Stimulated activated naive B cell treated with anti-CD40 and anti-IgM and Interleukin-4, amounts not matched to agents 10 μg/mL and 1 μg/mL and 100 μg/mL, for 72 hours (primary cell): ENCODE results near the gene SEL1L3.
"Not testable (repeated sequence)": the region's sequence is repeated elsewhere in the genome, so short reads cannot be mapped to it uniquely, and the experiment has no call there.

Experiments used
- ATAC-seq, 2 donors: fragments of 150-1000 bp; cut with Tn5 transposase; replicated peaks; 2 replicates each; pipeline ENCODE4 v1.10.0; 2021; ENCODE audit warnings: moderate library complexity in 1 of 2
- DNase-seq: peaks from one replicate; pipeline ENCODE4 v3.0.0; 2021
- H3K27ac Mint-ChIP-seq: one replicate; pipeline ENCODE4 v1.8.0; 2022; ENCODE audit warnings: mild to moderate bottlenecking, mixed read lengths
- H3K27me3 Mint-ChIP-seq, 2 donors: one replicate each; pipeline ENCODE4 v1.8.0; 2022; ENCODE audit warnings: mixed read lengths in 2 of 2
- H3K36me3 Mint-ChIP-seq, 2 donors: one replicate each; pipeline ENCODE4 v1.8.0; 2022; ENCODE audit warnings: mixed read lengths in 2 of 2, mild to moderate bottlenecking in 1 of 2
- H3K4me1 Mint-ChIP-seq, 2 donors: one replicate each; pipeline ENCODE4 v1.8.0; 2022; ENCODE audit warnings: mixed read lengths in 2 of 2, mild to moderate bottlenecking in 1 of 2
- H3K4me3 Mint-ChIP-seq, 2 donors: one replicate each; pipeline ENCODE4 v1.8.0; 2022; ENCODE audit warnings: mild to moderate bottlenecking in 2 of 2, mixed read lengths in 2 of 2, moderate library complexity in 1 of 2
- H3K9me3 Mint-ChIP-seq, 2 donors: one replicate each; pipeline ENCODE4 v1.8.0; 2022; ENCODE audit warnings: mixed read lengths in 2 of 2, mild to moderate bottlenecking in 1 of 2

Gene SEL1L3

DNA sequence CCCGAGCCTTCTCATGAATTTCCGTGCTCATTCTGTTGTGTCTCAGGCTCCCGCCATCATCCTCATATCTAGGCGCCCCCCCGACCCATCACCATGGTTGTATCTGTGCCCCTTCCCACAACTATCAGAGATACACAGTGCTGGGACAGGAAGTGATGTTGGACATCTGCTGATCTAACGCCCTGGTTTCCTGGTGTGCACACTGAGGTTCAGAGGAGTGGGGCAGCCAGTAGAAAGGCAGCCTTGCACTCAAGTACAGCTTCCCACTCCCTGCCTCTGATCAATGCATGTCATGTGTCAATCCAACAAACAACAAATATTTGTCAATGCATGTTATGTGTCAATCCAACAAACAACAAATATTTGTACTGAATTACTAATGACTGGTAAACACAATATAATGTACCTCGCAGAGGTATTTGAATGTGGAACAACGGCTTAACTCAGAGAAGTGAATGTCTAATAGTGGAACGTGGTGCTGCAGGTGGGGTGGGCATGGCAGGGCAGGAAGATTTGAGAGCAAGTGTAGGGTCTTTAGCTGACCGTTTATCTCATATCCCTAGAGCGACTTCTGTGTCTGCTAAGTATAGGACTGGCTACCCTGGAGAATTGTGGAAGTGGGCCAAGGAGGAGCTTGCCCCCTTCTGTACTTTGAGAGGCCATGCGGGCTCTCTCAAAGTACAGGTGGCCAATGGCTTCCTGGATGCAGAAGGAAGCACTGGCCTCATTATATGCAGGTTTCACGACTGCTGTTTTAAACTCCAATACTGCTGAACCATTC, 10.3 kb upstream of the SEL1L3 start:
- Mint-ChIP-seq H3K27ac (peak overlapping the region; percentile 86), H3K27me3 (no peaks in the 10 kb centered on the region), H3K4me3 (peak overlapping the region in 1 of 2 donors; percentile 5), H3K36me3 (peaks cover 27 to 45% of the 10 kb centered on the region in 2 donors), H3K4me1 (peaks cover 68 to 88% of the 10 kb centered on the region in 2 donors), H3K9me3 (peaks cover 13 to 18% of the 10 kb centered on the region in 2 donors)
- DNase-seq (no peak), ATAC-seq (no peak)

DNA sequence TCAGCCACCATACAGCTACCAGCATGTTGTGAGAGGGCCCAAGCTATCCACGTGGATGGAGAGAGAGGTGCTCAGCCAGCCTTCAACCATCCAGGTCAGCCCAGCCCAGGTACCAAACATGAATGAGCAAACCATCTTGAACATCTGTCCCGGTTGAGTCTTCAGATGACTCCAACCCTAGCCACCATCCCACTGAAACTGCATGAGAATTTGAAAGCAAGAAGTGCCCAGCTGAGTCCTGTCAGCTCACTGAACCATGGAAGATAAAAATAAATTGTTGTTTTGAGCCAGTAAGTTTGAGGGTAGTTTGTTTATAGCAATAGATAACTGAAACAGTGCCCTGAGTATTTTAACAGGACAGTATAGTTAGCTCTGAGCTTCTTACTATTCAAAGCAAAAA, 7.3 kb upstream of the SEL1L3 start:
- DNase-seq (no peak), ATAC-seq (peak; percentile 59 to 60)
- peak overlapping the region; percentile 86 for H3K27ac Mint-ChIP-seq
- H3K9me3 Mint-ChIP-seq: peaks cover 11 to 18% of the 10 kb centered on the region in 2 donors
- peak overlapping the region in 1 of 2 donors; percentile 22 for H3K4me3 Mint-ChIP-seq
- no peaks in the 10 kb centered on the region for H3K27me3 Mint-ChIP-seq
- peaks cover 78 to 100% of the 10 kb centered on the region in 2 donors for H3K4me1 Mint-ChIP-seq
- H3K36me3 Mint-ChIP-seq: peaks cover 25 to 47% of the 10 kb centered on the region in 2 donors

DNA sequence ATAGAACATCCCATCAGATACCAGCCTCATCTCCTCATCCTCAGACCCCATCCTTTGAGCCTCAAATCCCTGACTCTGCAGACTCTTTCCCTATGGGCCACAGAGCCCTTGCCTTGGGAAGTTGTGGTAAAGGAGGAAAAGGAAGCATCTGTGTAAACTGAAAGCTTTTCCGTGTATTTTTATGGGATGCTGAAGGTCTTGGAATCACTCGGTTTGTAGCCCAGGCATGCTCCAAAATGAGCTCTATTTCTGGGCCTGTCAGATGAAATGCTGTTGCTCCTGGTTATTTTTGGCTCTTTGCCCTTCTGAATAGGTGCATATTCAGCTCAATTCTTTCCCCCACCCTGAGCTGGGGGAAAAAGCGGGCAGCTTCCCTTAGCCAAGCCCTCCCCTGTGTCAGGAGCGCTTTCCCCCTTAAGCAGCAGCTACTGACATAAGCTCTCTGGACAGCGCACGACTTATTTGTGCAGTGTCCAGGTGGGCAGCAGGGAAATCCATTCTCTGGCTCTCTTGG, 5.0 kb upstream of the SEL1L3 start:
- DNase-seq (no peak), ATAC-seq (no peak)
- Mint-ChIP-seq H3K27ac (peak overlapping the region; percentile 47), H3K9me3 (peaks cover 9 to 13% of the 10 kb centered on the region in 2 donors), H3K4me3 (peak overlapping the region in 1 of 2 donors; percentile 0), H3K27me3 (no peaks in the 10 kb centered on the region), H3K36me3 (peaks cover 23 to 46% of the 10 kb centered on the region in 2 donors), H3K4me1 (peaks cover 69 to 87% of the 10 kb centered on the region in 2 donors)

DNA sequence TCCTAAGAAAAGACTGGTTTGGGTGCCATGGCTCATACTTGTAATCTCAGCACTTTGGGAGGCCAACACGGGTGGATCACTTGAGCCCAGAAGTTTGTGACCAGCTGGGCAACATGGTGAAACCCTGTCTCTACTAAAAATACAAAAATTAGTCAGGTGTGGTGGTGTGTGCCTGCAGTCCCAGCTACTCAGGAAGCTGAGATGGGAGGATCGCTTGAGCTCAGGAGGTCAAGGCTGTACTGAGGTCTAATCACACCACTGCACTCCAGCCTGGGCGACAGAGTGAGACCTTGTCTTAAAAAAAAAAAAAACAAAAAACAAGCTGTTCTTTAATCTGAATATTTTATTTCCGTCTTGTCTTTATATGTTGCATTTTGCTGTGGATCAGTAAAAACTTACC, 3.6 kb upstream of the SEL1L3 start:
- H3K36me3 Mint-ChIP-seq: peaks cover 17 to 47% of the 10 kb centered on the region in 2 donors
- H3K27ac Mint-ChIP-seq: peak overlapping the region; percentile 92
- not testable (repeated sequence) for H3K27me3 Mint-ChIP-seq, DNase-seq, H3K9me3 Mint-ChIP-seq
- H3K4me1 Mint-ChIP-seq: peaks cover 59 to 81% of the 10 kb centered on the region in 2 donors
- H3K4me3 Mint-ChIP-seq: peak overlapping the region in 1 of 2 donors; percentile 54
- ATAC-seq: peak in 1 of 2 donors; percentile 23

DNA sequence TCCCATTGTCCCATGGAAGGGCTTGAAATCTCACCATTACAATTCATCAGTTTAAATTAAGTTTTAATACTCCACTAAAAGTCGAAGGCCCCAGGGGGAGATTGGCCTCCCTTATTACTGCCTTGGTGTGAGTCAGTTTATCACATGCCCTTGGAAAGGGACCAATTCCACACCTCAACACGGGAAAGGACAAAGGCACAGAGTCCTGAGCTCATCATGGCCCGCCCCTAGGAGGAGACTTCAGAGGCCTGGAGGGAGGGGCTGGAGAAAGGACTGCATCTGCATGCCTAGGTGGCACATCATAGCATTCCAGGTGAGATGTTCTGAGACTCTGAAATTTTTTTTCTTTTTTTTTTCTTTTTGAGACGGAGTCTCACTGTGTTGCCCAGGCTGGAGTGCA, 2.8 kb upstream of the SEL1L3 start:
- H3K27ac Mint-ChIP-seq: peak overlapping the region; percentile 88
- DNase-seq: no peak
- ATAC-seq: no peak
- peaks cover 21 to 47% of the 10 kb centered on the region in 2 donors for H3K36me3 Mint-ChIP-seq
- no peaks in the 10 kb centered on the region for H3K27me3 Mint-ChIP-seq
- no peak overlapping the region for H3K4me3 Mint-ChIP-seq
- peaks cover 6 to 7% of the 10 kb centered on the region in 2 donors for H3K9me3 Mint-ChIP-seq
- peaks cover 56 to 78% of the 10 kb centered on the region in 2 donors for H3K4me1 Mint-ChIP-seq

DNA sequence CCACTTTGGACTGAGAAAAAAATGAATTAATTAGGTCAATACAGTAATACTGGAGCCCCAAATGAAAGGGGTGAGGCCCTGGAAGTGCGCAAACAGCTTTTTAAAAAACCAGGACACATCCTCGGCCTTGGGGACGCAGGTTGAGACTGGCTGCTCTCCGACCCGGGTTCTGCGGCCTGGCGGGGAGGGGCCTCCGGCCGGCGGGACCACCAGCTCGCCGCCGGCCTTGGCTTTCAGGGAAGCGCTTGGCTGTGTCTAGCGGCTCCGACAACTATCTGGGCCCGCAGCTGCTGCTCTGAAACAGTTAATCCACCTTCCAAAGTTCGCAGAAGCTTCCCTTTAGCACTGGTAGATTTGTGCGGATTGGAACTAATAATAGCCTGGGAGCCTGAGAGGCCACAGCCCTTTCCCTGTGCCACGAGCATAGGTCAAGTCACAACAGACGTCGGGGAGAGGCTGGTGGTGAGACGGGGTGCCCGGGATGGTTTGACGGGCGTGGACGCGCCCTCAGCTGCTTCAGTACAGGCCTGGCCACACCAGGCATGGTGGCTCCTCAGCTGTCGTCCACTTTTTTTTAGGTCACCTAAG, 1.1 kb upstream of the SEL1L3 start:
- Mint-ChIP-seq H3K27ac (peak overlapping the region; percentile 90), H3K4me3 (peak overlapping the region; percentile 85 to 87), H3K4me1 (peaks cover 60 to 78% of the 10 kb centered on the region in 2 donors), H3K27me3 (no peaks in the 10 kb centered on the region), H3K9me3 (peaks cover 0 to 2% of the 10 kb centered on the region in 2 donors), H3K36me3 (peaks cover 20 to 44% of the 10 kb centered on the region in 2 donors)
- no peak for ATAC-seq
- DNase-seq: no peak

DNA sequence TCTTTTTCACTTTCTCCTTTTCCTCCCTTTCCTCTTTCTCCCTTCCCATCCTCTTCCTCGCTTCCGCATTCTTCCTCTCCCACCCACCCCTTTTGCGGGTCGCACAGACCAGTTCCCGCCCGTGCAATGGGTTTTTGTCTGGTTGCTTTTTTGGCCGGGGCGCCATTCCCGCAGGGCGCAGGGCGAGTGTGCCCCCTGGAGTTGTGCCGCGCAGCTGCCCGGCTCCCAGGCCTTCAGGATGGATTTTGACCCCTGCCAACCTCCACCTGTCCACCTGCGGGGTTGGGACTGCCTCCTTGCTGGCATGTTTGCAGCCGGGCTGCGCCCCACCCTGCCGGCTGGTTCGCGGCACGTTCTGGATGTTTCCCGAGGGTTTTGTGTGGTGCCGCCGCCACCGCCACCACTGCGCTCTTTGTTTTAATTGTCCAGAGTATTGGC, 578 bp upstream of the SEL1L3 start:
- no peaks in the 10 kb centered on the region for H3K27me3 Mint-ChIP-seq
- peak overlapping the region; percentile 90 for H3K27ac Mint-ChIP-seq
- no peaks in the 10 kb centered on the region for H3K9me3 Mint-ChIP-seq
- peaks cover 61 to 78% of the 10 kb centered on the region in 2 donors for H3K4me1 Mint-ChIP-seq
- peaks cover 15 to 44% of the 10 kb centered on the region in 2 donors for H3K36me3 Mint-ChIP-seq
- peak overlapping the region; percentile 85 to 87 for H3K4me3 Mint-ChIP-seq
- ATAC-seq: peak in 1 of 2 donors; percentile 2
- DNase-seq: no peak

DNA sequence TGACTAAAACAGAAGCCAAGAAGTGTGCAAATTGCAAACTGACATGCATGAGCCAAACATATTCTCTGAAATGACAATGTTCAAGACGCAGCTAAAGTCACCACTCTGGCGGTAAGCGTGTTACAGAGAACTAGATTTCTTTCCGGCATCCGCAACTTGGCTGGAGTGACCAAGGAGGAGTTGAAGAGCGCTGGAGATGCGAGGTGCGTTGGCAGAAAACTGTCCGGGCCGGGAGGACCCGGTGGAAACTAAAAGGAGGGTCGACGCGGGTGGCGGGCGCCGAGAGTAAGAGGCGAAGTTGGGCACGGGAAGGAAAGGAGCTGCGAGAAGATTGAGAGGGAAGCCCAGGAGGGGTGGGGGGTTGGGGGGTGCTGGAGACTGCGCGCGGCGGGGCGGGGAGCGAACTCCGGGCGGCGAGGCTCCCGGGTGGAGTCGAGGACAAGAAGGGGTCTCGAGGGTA, 807 bp downstream of the SEL1L3 start:
- peaks cover 62 to 78% of the 10 kb centered on the region in 2 donors for H3K4me1 Mint-ChIP-seq
- DNase-seq (no peak), ATAC-seq (peak; percentile 38 to 56)
- no peaks in the 10 kb centered on the region for H3K9me3 Mint-ChIP-seq
- H3K4me3 Mint-ChIP-seq: peak overlapping the region; percentile 98 to 100
- H3K27ac Mint-ChIP-seq: peak overlapping the region; percentile 100
- H3K27me3 Mint-ChIP-seq: no peaks in the 10 kb centered on the region
- H3K36me3 Mint-ChIP-seq: peaks cover 17 to 40% of the 10 kb centered on the region in 2 donors

DNA sequence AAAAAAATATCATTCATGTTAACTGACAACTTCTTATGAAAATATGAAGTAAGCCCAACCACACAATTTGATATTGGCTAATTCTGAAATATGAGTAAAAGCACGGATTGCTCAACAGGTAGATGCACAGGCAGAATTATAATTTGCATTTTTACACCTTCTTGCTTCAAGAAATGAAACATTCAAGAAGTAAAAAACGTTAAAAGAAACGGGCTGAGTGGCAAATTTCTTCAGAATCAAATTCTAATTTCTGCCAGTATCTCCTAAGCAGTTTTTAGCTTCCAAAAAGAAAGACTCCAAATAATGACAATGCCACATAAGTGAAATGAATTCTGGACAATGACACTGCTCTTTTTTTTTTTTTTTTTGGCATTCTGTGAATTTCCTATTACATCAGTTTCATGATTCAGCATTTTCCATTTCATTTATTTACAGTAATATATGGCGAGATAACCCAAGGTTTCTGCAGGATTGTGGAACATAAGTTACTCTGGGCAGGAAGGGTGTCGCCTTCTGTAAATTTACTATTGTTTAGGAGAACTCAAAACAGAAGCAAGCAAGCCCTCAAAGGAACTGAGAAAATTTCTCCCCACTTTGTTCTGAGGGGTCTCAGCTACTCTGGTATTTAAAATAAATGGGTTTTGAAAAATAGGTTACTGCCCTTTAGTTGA, 1.4 kb downstream of the SEL1L3 start:
- peaks cover 59 to 76% of the 10 kb centered on the region in 2 donors for H3K4me1 Mint-ChIP-seq
- H3K4me3 Mint-ChIP-seq: peak overlapping the region; percentile 98 to 100
- DNase-seq (no peak), ATAC-seq (no peak)
- H3K27ac Mint-ChIP-seq: peak overlapping the region; percentile 100
- no peaks in the 10 kb centered on the region for H3K9me3 Mint-ChIP-seq
- no peaks in the 10 kb centered on the region for H3K27me3 Mint-ChIP-seq
- peaks cover 17 to 40% of the 10 kb centered on the region in 2 donors for H3K36me3 Mint-ChIP-seq

DNA sequence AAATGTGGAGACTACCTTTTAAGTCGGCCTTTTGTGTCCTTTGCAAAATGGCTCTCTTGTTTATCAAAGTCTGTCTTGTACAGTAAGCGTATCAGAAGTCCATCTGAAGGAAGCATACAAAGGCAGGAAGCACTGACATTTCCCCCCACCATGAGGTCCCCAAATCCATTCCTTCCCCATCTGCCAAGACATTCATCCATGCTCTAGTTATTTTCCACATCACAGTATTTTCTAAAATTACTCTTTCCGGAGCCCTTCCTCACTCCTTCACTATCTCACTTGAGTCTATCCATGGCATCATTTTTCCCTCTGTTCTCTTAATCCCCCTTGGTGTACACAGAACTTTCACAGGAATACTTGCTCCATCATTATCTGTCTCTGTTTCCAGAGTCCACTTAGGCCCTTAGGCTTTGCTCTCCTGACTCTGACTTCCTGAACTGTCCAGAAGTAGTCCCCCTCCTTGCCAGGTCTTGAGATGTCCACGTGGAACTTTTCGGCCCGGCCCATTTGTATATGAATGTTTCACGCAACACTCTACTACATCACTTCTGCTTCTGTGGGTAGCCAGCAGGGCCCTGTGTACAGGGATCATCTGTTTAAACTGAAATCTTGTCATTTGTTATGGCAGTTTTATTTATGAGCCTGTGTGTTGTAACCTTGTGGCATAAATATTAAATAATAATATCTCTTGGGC, 2.1 kb downstream of the SEL1L3 start:
- Mint-ChIP-seq H3K9me3 (no peaks in the 10 kb centered on the region), H3K4me1 (peaks cover 62 to 75% of the 10 kb centered on the region in 2 donors), H3K36me3 (peaks cover 17 to 40% of the 10 kb centered on the region in 2 donors), H3K27ac (peak overlapping the region; percentile 95), H3K27me3 (no peaks in the 10 kb centered on the region), H3K4me3 (peak overlapping the region; percentile 86 to 98)
- peak; percentile 50 to 61 for ATAC-seq
- no peak for DNase-seq

DNA sequence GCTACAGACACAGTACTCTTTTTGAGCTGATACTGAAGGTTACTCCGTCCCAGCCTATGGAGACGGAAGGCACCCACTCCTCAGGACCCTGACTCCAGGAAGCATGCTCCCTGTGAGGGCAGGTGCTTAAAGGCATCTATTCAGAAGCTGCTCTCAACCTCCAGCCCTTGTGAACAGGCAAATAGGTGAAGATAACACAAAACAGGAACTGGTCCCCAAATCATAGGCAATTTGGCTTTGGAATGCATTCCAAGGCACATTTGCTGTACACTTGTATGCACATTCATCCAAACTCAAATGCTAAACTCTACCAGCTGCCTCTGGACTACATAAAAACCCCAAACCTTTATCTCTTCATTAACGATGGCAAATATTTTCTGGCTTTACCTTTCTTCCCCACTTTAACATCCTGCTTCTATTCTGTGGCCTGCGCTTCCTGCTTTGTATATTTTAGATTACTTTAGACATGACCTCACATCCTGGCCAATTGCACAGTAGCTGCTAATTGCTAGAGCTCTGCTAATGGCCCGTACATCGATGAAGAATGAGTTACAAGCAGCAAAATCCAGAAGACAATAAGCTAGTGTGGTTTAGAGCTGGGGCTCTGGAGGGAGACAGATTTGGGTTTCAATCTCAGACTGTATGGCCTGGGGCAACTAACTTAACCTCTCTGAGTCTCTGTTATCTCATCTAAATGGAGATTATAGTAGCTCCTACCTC, 3.2 kb downstream of the SEL1L3 start:
- no peaks in the 10 kb centered on the region for H3K9me3 Mint-ChIP-seq
- ATAC-seq (peak in 1 of 2 donors; percentile 29), DNase-seq (no peak)
- H3K4me3 Mint-ChIP-seq: peak overlapping the region; percentile 86 to 98
- H3K4me1 Mint-ChIP-seq: peaks cover 62 to 75% of the 10 kb centered on the region in 2 donors
- H3K36me3 Mint-ChIP-seq: peaks cover 21 to 39% of the 10 kb centered on the region in 2 donors
- H3K27ac Mint-ChIP-seq: peak overlapping the region; percentile 5
- H3K27me3 Mint-ChIP-seq: no peaks in the 10 kb centered on the region

DNA sequence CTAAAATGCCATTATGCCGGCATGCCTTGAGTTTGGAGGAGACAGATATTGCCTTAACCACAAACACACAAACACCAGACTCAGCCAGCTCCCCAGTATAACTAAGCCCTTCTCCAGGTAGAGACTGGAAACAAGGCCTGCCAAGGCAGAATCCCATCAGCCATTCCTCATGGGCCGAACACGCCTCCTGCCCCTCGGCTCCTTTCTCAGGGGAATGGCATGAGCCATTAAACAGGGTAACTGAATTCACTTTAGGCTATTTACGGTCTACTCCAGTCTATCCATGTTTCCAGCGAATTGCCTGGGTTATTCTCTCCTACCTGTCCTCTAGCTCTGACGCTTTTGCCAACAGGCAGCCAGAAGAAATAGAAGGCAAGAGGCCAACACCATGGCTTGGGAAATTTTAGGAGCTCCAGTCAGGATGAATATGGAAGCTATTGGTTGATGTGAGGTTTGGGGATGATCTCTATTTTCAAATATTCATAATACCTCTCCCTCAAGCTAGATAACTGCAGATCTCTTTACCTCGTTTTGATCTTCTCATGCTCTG, 4.9 kb downstream of the SEL1L3 start:
- Mint-ChIP-seq H3K27me3 (no peaks in the 10 kb centered on the region), H3K4me3 (no peak overlapping the region), H3K36me3 (peaks cover 23 to 41% of the 10 kb centered on the region in 2 donors), H3K9me3 (no peaks in the 10 kb centered on the region), H3K4me1 (peaks cover 58 to 77% of the 10 kb centered on the region in 2 donors), H3K27ac (peak overlapping the region; percentile 57)
- ATAC-seq (no peak), DNase-seq (no peak)

DNA sequence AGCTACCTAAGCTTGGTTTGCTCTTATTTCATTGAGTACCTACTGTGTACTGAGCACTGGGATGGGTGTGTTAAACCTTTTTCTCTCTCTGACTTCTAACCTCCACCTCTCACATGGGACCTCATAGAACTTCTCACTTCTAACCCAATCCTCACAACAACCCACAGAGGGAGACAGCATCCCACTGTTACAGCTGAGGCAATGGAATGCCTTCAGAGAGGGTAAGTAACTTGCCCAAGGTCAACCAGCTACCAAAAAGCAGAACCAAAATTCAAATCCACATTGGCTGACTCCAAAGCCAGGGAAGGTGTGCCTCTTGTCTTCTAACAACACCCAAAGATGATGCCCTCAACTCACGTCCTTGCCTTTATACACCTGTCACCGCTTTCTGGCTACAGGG, 5.4 kb downstream of the SEL1L3 start:
- DNase-seq (no peak), ATAC-seq (no peak)
- Mint-ChIP-seq H3K9me3 (no peaks in the 10 kb centered on the region), H3K4me3 (no peak overlapping the region), H3K36me3 (peaks cover 27 to 44% of the 10 kb centered on the region in 2 donors), H3K27ac (peak overlapping the region; percentile 75), H3K4me1 (peaks cover 63 to 82% of the 10 kb centered on the region in 2 donors), H3K27me3 (no peaks in the 10 kb centered on the region)
